Measurements from ENCODE around the gene ST3GAL5.

DNA sequence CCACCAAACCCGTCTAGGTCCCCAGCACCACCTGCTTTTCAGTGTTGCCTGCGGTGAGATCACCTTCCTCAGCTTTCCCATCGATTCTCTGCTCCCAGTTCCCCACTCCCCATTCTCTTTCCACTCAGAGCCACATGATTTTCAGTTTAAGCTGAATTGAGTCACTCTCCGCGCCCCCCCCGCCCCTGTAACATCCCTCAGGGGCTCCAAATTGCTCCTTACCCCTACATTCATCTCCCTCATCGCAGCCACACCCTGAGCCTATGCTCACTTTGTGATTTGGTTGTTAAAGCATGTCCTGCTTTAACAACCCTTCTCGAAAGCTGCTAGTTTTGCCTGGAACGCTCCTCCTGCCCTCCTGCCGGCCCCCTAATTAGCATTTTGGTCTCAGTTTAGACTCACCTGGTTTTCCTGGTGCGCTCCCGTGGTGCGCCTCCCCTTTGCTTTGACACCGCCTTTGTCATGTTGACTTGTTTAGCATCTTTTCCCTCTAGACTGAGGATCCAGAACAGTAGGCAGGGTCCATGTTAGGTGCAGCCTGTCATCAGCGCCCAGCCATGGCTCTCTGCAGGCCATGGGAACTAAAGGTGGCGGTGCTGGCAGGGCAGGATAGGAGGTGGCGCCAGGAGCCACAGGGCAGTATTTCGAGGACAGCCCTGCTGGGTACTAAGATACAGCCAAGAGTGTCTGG lies 60.8 kb downstream of the ST3GAL5 start:
- TF ChIP-seq, protein P1, sequence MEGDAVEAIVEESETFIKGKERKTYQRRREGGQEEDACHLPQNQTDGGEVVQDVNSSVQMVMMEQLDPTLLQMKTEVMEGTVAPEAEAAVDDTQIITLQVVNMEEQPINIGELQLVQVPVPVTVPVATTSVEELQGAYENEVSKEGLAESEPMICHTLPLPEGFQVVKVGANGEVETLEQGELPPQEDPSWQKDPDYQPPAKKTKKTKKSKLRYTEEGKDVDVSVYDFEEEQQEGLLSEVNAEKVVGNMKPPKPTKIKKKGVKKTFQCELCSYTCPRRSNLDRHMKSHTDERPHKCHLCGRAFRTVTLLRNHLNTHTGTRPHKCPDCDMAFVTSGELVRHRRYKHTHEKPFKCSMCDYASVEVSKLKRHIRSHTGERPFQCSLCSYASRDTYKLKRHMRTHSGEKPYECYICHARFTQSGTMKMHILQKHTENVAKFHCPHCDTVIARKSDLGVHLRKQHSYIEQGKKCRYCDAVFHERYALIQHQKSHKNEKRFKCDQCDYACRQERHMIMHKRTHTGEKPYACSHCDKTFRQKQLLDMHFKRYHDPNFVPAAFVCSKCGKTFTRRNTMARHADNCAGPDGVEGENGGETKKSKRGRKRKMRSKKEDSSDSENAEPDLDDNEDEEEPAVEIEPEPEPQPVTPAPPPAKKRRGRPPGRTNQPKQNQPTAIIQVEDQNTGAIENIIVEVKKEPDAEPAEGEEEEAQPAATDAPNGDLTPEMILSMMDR (conservative IDR thresholded peaks at IDR 0.05; ENCODE audit: low read length), result no peak
- no peak for TF ChIP-seq EZH2phosphoT487 (IDR thresholded peaks at IDR 0.05; ENCODE audit: borderline replicate concordance, low read depth, low read length)

Measured in OCI-LY7 (cell line).